Parathyroid adenoma (tissue), 2 donors: ENCODE measurements around the gene EREG.

Experiments
- H2AFZ ChIP-seq: fragments of 300-600 bp; sonication (generic); one replicate; pipeline ENCODE4 v1.7.0; 2017; ENCODE audit warnings: antibody characterized with exemption, mild to moderate bottlenecking
- H3K27ac ChIP-seq: fragments of 300-600 bp; sonication (generic); one replicate; pipeline ENCODE4 v1.7.0; 2017
- H3K27me3 ChIP-seq: fragments of 300-600 bp; sonication (generic); one replicate; pipeline ENCODE4 v1.7.0; 2017; ENCODE audit warnings: low read length; ENCODE audit not compliant: control insufficient read depth, insufficient read depth
- H3K36me3 ChIP-seq: fragments of 300-600 bp; sonication (generic); one replicate; pipeline ENCODE4 v1.7.0; 2017; ENCODE audit warnings: low read length; ENCODE audit not compliant: control insufficient read depth, insufficient read depth
- H3K4me1 ChIP-seq: fragments of 300-600 bp; sonication (generic); one replicate; pipeline ENCODE4 v1.7.0; 2017; ENCODE audit warnings: control low read depth
- H3K4me2 ChIP-seq: fragments of 300-600 bp; sonication (generic); one replicate; pipeline ENCODE4 v1.7.0; 2017; ENCODE audit warnings: low read length
- H3K4me3 ChIP-seq: fragments of 300-600 bp; sonication (generic); one replicate; pipeline ENCODE4 v1.7.0; 2017; ENCODE audit warnings: low read depth, low read length
- H3K79me2 ChIP-seq: fragments of 300-600 bp; sonication (generic); one replicate; pipeline ENCODE4 v1.7.0; 2017; ENCODE audit warnings: control low read depth
- H3K9ac ChIP-seq: fragments of 300-600 bp; sonication (generic); one replicate; pipeline ENCODE4 v1.7.0; 2017; ENCODE audit warnings: mild to moderate bottlenecking
- H3K9me3 ChIP-seq: fragments of 300-600 bp; sonication (generic); one replicate; pipeline ENCODE4 v1.7.0; 2017; ENCODE audit warnings: low read length; ENCODE audit not compliant: control insufficient read depth
- TF ChIP-seq, protein P1 (sequence below): fragments of 300-600 bp; sonication (generic); IDR thresholded peaks from one replicate; pipeline ENCODE4 v1.7.0; 2017; ENCODE audit warnings: antibody characterized with exemption, mild to moderate bottlenecking
- donor health status: primary hyperparathyroidism.

The EREG gene

DNA sequence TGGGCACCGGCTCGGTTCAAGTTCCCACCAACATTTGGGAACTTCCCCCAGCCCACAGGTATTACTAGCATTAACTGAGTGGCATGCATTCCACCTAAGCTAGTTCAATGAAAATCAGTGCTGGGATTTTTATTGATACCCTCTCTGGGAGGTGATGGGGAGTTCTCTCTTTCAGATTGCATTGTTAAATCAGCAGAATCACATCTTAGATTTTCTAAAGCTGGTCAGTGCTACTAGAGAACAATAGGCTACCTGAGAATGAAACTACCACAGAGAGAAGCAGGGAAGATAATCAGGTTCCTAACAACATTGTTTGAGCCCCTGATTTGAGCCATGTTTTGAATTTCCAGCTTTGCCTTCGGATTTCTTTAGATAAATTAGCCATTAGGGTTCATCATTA is 40.7 kb upstream of the EREG start:
- no peak overlapping the region for H2AFZ ChIP-seq
- H3K79me2 ChIP-seq = no peaks in the 10 kb centered on the region

DNA sequence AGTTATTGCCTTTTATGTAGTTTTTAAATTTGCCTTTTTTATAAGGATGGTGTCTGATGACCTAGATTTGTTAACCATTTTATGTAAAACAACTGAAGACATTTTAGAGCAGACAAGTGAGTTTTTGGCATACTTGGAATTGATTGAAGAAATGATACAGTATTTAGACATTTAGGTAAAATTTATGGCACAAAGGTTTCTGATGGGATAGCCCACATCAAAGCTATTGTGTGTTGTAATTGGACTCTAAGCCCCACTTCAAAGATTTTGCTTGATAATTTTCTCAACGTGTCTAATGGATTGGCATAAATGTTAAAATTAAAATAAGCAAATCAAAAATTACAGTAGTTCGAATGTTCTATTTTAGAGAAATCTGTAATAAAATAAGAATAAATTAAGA is 39.1 kb upstream of the EREG start:
- Histone ChIP-seq H2AFZ (no peak overlapping the region), H3K4me3 (no peak overlapping the region), H3K9ac (no peak overlapping the region), H3K4me2 (no peak overlapping the region), H3K79me2 (no peaks in the 10 kb centered on the region), H3K36me3 (no peaks in the 10 kb centered on the region), H3K27ac (no peak overlapping the region), H3K27me3 (no peaks in the 10 kb centered on the region), H3K4me1 (no peaks in the 10 kb centered on the region), H3K9me3 (no peaks in the 10 kb centered on the region)
- TF ChIP-seq, protein P1, sequence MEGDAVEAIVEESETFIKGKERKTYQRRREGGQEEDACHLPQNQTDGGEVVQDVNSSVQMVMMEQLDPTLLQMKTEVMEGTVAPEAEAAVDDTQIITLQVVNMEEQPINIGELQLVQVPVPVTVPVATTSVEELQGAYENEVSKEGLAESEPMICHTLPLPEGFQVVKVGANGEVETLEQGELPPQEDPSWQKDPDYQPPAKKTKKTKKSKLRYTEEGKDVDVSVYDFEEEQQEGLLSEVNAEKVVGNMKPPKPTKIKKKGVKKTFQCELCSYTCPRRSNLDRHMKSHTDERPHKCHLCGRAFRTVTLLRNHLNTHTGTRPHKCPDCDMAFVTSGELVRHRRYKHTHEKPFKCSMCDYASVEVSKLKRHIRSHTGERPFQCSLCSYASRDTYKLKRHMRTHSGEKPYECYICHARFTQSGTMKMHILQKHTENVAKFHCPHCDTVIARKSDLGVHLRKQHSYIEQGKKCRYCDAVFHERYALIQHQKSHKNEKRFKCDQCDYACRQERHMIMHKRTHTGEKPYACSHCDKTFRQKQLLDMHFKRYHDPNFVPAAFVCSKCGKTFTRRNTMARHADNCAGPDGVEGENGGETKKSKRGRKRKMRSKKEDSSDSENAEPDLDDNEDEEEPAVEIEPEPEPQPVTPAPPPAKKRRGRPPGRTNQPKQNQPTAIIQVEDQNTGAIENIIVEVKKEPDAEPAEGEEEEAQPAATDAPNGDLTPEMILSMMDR = no peak

More for the DNA sequence above, 40.7 kb upstream of the EREG start:
- TF ChIP-seq, protein P1 = no peak
- Histone ChIP-seq H3K4me2 (no peak overlapping the region), H3K4me1 (no peaks in the 10 kb centered on the region), H3K9me3 (no peaks in the 10 kb centered on the region), H3K4me3 (no peak overlapping the region), H3K9ac (no peak overlapping the region), H3K27ac (no peak overlapping the region), H3K36me3 (no peaks in the 10 kb centered on the region), H3K27me3 (no peaks in the 10 kb centered on the region)

DNA sequence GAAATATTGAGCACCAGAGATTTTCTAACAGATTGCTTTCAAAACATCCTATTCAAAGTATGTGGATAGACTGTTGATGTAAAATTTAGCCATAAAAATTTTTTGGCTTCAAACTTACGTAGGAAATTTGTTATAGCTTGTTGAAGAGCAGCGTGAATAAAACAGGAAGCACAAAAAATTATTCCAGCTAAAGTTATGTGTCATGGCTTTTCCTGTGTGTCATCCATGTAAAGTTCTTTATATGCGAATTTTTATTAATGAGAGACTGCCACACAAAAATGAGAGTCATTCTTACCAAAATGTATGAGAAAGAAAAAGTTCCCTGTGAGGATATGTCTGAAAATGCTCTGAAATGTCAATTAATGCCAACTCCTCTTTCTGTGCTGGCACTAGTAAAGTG is 37.2 kb upstream of the EREG start:
- no peak overlapping the region for H3K4me2 ChIP-seq
- H3K9ac ChIP-seq = no peak overlapping the region
- H2AFZ ChIP-seq = no peak overlapping the region
- H3K27ac ChIP-seq = no peak overlapping the region
- TF ChIP-seq, protein P1 = no peak
- H3K79me2 ChIP-seq = no peaks in the 10 kb centered on the region
- no peaks in the 10 kb centered on the region for H3K36me3 ChIP-seq
- no peaks in the 10 kb centered on the region for H3K4me1 ChIP-seq
- no peaks in the 10 kb centered on the region for H3K9me3 ChIP-seq
- no peaks in the 10 kb centered on the region for H3K27me3 ChIP-seq
- no peak overlapping the region for H3K4me3 ChIP-seq

DNA sequence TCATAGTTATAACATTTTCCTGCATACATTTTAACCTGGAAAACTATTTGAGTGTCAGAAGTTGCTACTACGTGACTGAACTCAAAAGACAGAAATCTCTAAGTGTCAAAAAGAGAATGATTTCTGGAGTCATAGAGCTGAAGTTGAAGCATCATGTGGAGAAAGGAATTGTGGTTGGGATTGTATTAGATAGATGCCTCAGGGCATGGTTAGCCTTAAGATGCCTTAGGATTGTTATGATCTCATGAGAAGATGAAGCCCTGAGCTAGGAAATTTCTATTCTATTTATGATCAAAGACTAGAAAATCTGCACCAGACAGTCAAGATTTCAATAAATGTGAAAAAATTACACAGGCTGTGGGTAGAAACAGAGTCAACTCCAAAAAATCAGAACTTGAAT is 36.4 kb upstream of the EREG start:
- Histone ChIP-seq H3K79me2 (no peaks in the 10 kb centered on the region), H3K4me1 (no peaks in the 10 kb centered on the region), H2AFZ (no peak overlapping the region), H3K4me3 (no peak overlapping the region), H3K27me3 (no peaks in the 10 kb centered on the region), H3K36me3 (no peaks in the 10 kb centered on the region), H3K27ac (no peak overlapping the region), H3K9me3 (no peaks in the 10 kb centered on the region), H3K4me2 (no peak overlapping the region), H3K9ac (no peak overlapping the region)
- TF ChIP-seq, protein P1 = no peak

DNA sequence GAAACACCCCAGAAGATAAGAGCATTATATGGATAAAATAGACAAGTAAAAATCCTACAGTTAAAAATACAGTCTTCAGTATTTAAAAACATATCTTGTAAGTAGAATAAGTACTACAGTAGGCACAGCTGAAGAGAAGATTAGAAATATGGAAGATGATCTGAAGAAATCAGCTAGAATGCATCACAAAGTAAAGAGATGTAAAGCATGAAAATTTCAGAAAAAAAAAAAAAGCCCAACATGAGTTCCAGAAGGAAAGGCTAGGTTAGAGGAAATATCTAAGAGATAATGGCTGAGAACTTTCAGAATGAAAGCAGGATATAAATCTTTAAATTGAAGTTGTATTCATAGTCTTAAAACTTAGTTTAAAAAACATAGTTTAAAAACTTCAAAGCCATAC is 35.6 kb upstream of the EREG start:
- TF ChIP-seq, protein P1 = no peak
- H2AFZ ChIP-seq = no peak overlapping the region
- H3K9ac ChIP-seq = no peak overlapping the region

More for the DNA sequence above, 35.6 kb upstream of the EREG start:
- H3K79me2 ChIP-seq = no peaks in the 10 kb centered on the region
- H3K4me3 ChIP-seq = no peak overlapping the region
- no peaks in the 10 kb centered on the region for H3K36me3 ChIP-seq
- no peaks in the 10 kb centered on the region for H3K27me3 ChIP-seq
- no peak overlapping the region for H3K4me2 ChIP-seq
- no peaks in the 10 kb centered on the region for H3K9me3 ChIP-seq
- no peaks in the 10 kb centered on the region for H3K4me1 ChIP-seq
- H3K27ac ChIP-seq = no peak overlapping the region
